Fibroblast of pulmonary artery (primary cell): ENCODE data around the gene PRR30.
A peak's percentile ranks its signal among the peaks of the same experiment; 100 is the strongest.

Experiments used
- DNase-seq: peaks from one replicate; pipeline ENCODE4 v3.0.0-alpha.2; 2010; ENCODE audit warnings: low read depth
- H3K4me3 ChIP-seq: replicated peaks from 2 replicates; pipeline ENCODE4 v1.5.1; 2011; ENCODE audit warnings: low read depth, mild to moderate bottlenecking, control low read depth, low read length, moderate library complexity
- CTCF ChIP-seq: IDR thresholded peaks from 2 replicates; pipeline ENCODE4 v1.5.1; 2011; ENCODE audit warnings: mild to moderate bottlenecking, control low read depth, low read length, inconsistent platforms; ENCODE audit errors: missing control alignments

Gene PRR30

GRCh38 chr2:27095745-27096651 lies 43.2 kb downstream of the PRR30 start:
- peak; percentile 68 for DNase-seq
- no peak for TF ChIP-seq CTCF
- H3K4me3 ChIP-seq: peak overlapping the region; percentile 26

GRCh38 chr2:27095427-27095744 lies 43.8 kb downstream of the PRR30 start:
- TF ChIP-seq CTCF: no peak
- DNase-seq: no peak
- no peak overlapping the region for H3K4me3 ChIP-seq

- no peak for DNase-seq
- no peak for TF ChIP-seq CTCF
- no peak overlapping the region for H3K4me3 ChIP-seq
Observed at GRCh38 chr2:27094353-27094984, 44.7 kb downstream of the PRR30 start.

GRCh38 chr2:27093430-27094352 lies 45.5 kb downstream of the PRR30 start:
- no peak for TF ChIP-seq CTCF
- no peak for DNase-seq
- H3K4me3 ChIP-seq: no peak overlapping the region

- no peak overlapping the region for H3K4me3 ChIP-seq
- DNase-seq: no peak
- no peak for TF ChIP-seq CTCF
Observed at GRCh38 chr2:27092696-27093429, 46.3 kb downstream of the PRR30 start.

GRCh38 chr2:27091746-27092695 lies 47.2 kb downstream of the PRR30 start:
- DNase-seq: no peak
- TF ChIP-seq CTCF: no peak
- no peak overlapping the region for H3K4me3 ChIP-seq
